GM06990 (cell line): ENCODE results near the gene UBR4.

ENCODE experiments used
- DNase-seq: peaks from one replicate; pipeline ENCODE4 v3.0.0-alpha.2; 2011; ENCODE audit not compliant: insufficient read length; ENCODE audit errors: extremely low read depth
- H3K27me3 ChIP-seq: replicated peaks from 2 replicates; pipeline ENCODE4 v1.6.0; 2011; ENCODE audit warnings: low read length; ENCODE audit not compliant: control insufficient read depth, insufficient read depth
- H3K36me3 ChIP-seq: 2 replicates; pipeline ENCODE4 v1.5.1; 2011; ENCODE audit warnings: low read length; ENCODE audit not compliant: control insufficient read depth, insufficient read depth
- H3K4me3 ChIP-seq: replicated peaks from 2 replicates; pipeline ENCODE4 v1.5.1; 2011; ENCODE audit warnings: low read depth, mild to moderate bottlenecking, control low read depth, low read length
- TF ChIP-seq, protein P1 (sequence below): IDR thresholded peaks from 2 replicates; pipeline ENCODE4 v1.5.1; 2011; ENCODE audit warnings: low read length, control low read depth, mild to moderate bottlenecking, inconsistent platforms; ENCODE audit not compliant: insufficient read depth, poor library complexity, severe bottlenecking

UBR4 gene

DNA sequence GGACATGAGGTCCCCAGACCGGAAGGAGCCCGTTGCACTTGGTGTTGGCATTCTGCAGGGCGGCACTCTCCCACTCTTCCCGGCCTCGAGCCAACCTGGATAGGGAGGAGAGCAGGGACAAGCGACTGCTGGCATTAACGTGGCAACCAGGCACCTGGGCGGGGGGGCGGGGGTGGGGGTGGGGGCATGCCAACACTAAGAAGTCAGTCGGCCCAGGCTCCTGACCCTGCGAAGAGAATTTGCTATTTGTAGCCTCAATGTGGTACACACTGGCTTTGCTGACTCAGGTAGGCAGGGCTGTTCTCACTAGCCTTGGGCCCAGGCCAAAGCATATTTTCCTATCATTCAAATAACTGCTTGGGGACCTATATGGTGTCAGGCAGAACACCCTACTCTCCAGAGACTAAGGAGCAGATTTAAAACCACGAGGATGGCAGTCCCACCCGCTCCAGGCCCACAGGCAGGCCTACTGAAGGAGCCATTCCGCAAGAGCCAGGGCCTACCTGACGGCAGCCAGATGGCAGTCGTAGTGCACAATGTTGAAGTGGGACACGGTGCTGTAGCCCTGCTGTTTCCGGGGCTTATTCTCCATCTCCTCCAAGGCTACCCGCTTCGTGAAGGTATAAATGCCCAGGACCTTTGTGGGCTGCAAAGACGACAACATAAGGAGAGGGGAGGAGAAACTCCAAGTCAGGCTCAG, 123.7 kb downstream of the UBR4 start:
- TF ChIP-seq, protein P1, sequence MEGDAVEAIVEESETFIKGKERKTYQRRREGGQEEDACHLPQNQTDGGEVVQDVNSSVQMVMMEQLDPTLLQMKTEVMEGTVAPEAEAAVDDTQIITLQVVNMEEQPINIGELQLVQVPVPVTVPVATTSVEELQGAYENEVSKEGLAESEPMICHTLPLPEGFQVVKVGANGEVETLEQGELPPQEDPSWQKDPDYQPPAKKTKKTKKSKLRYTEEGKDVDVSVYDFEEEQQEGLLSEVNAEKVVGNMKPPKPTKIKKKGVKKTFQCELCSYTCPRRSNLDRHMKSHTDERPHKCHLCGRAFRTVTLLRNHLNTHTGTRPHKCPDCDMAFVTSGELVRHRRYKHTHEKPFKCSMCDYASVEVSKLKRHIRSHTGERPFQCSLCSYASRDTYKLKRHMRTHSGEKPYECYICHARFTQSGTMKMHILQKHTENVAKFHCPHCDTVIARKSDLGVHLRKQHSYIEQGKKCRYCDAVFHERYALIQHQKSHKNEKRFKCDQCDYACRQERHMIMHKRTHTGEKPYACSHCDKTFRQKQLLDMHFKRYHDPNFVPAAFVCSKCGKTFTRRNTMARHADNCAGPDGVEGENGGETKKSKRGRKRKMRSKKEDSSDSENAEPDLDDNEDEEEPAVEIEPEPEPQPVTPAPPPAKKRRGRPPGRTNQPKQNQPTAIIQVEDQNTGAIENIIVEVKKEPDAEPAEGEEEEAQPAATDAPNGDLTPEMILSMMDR = no peak
- DNase-seq = no peak
- H3K4me3 ChIP-seq = no peak overlapping the region
- H3K27me3 ChIP-seq = no peaks in the 10 kb centered on the region
- peaks cover 63% of the 10 kb centered on the region for H3K36me3 ChIP-seq

DNA sequence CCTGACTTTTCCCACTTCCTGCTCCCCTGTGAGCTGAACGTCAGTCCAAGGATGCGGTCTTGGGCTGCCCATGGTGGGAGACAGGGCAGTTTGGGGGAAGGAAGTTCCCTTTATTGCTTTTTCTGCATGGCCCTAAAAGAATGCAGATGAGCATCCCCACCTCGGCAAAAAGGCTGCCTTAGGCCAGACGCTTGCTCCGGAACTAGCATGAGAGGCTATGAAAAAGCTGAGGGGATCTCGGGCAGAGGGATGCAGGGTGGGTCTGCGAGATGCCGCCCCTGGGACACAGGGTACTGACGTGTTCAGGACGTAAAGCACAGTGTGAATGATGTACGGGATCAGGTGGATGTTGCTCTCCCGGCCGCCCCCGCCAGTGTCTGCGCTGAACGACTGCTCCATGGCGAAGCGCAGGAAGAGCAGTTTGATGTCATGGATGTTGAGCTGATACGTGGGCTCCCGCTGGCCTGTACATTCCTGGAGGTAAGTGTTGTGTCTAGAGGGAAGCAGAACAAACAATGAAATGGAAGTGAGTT, 125.8 kb downstream of the UBR4 start:
- Histone ChIP-seq H3K4me3 (no peak overlapping the region), H3K36me3 (peaks cover 64% of the 10 kb centered on the region), H3K27me3 (no peaks in the 10 kb centered on the region)
- TF ChIP-seq, protein P1 = no peak
- no peak for DNase-seq

DNA sequence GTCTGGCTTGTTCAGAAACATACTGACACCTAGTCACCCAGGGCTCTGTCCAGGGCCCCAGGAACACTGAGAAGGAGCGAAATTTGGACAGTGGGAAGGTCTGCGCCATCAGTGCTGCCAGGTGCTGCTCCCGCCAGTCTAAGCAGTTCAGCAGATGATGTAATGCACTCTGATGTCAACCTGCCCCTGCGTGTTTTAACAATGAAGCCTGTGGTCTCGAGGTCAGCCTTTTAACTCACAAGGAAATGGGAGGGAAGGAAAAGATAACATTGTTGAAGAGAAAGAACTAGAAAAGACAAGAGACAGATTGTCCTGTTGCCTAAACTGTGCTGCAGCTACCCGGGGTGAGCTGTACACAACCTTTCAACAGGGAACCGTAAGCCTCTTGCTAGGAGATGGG, 127.0 kb downstream of the UBR4 start:
- H3K27me3 ChIP-seq = no peaks in the 10 kb centered on the region
- H3K36me3 ChIP-seq = peaks cover 64% of the 10 kb centered on the region
- DNase-seq = no peak
- TF ChIP-seq, protein P1 = no peak
- H3K4me3 ChIP-seq = no peak overlapping the region

DNA sequence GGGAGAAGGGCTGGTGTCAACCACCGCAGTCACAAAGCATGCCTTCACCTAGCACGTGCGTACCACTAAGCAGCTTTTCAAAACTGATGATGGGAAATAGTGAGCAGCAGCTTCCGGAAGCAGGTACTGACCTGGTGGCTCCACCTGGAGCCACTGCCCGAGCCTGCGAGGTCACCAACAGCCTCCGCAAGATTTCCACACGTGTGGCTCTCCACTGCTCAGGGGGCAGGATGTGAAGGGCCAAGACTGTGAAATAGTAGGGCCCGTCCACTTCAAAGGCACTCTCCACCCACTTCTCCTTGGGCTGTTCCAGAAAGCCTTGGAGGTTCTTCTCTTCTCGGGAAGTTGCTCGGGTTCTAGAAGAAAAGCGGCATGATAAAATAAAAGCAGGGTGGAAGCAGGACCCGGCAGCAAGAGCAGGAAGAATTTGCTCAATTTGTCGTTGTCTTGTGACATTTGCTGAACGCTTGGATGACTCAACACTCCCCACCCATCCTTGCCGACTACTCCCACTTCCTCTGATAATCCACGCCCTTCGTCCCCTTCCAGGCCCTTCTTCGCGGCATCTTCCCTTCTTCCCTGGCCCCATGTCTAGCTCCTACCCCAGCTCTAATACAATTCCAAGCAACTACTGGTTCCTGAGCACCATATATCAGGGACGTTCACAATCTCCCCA, 128.7 kb downstream of the UBR4 start:
- DNase-seq = no peak
- H3K27me3 ChIP-seq = no peaks in the 10 kb centered on the region
- TF ChIP-seq, protein P1 = no peak
- peaks cover 69% of the 10 kb centered on the region for H3K36me3 ChIP-seq
- no peak overlapping the region for H3K4me3 ChIP-seq

DNA sequence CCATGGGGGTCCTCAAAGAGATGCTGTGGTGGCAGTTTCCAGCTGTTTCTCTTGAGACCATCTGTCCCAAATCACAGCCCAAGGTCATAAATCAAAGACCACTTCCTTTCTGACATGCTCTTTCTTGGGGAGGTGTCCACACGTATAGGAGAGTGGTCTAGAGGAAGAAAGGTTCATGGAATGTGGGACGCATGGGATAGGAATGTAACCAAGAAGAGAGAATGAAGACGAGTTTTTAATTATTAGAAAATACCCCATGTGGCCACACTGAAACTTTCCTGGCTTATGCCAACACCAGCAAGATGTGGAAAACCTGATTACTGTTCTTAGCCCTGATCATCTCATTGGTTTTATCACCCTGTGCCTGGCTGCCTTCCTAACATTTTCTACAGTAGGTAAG, 129.3 kb downstream of the UBR4 start:
- H3K4me3 ChIP-seq = no peak overlapping the region
- TF ChIP-seq, protein P1 = no peak
- H3K27me3 ChIP-seq = no peaks in the 10 kb centered on the region
- DNase-seq = no peak
- peaks cover 65% of the 10 kb centered on the region for H3K36me3 ChIP-seq
